Stimulated activated CD8-positive, alpha-beta memory T cell treated with anti-CD3 and anti-CD28 coated beads, Interleukin-12 subunit alpha, Interleukin-12 subunit beta, amount 100 ng/mL, for 24 hours (primary cell): ENCODE measurements around the gene ACADL.

Experiments
- DNase-seq: peaks from one replicate; pipeline ENCODE4 v3.0.0-alpha.2; 2020; ENCODE audit errors: extremely low read depth

Gene ACADL

DNA sequence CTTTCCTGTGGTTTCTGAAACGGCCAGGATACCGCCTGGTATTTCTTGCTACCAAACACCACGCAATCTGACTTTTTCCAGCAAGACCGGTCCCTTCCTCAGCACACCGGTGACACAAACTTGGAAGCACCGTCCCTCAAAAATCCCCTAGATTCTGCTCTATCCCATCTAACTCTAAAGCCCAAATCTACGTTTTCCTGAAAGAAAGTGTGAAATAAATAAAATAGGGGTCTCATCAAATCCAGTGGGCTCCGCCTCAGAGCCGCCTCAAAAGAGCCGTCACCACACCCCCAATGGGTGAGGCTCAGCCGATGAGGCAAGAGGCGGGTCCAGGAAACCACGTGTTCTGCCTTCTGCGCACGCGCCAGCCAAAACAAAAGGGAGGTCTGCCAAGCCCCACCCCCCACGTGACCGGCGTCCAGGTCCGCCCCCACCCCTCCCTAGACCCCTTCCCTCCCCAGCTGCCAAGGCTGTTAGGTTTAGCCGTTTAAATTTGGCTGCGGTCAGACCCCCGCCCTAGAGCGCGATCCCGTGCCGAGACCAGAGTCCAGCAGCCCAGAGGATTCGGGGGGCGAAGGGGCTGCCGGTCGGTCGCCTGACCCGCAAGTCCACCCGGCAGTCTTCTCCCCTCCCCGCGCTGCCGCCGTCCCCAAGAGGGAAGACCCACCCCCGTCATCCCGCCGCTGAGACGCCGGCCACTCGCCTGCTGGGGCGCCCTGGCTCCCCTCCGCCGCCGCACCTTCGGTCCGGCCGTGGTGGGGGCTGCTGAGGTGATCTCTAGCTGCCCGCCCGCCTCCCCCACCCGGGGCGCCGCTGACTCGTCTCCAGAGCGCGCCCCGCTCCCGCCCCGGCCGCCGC lies 54.6 kb downstream of the ACADL start:
- peak; percentile 93 for DNase-seq

DNA sequence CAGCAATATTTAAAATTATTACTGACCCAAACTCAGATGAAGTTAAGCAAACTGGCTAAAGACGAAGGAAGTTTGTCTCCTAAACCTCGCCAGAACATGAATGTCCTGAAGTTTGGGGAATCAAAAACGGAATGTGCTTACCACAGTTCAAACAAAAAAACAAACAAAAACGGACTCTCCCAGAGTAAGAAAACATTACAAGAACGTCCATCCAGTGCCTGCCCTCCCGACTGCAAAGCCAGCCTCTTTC lies 55.1 kb downstream of the ACADL start:
- no peak for DNase-seq

DNA sequence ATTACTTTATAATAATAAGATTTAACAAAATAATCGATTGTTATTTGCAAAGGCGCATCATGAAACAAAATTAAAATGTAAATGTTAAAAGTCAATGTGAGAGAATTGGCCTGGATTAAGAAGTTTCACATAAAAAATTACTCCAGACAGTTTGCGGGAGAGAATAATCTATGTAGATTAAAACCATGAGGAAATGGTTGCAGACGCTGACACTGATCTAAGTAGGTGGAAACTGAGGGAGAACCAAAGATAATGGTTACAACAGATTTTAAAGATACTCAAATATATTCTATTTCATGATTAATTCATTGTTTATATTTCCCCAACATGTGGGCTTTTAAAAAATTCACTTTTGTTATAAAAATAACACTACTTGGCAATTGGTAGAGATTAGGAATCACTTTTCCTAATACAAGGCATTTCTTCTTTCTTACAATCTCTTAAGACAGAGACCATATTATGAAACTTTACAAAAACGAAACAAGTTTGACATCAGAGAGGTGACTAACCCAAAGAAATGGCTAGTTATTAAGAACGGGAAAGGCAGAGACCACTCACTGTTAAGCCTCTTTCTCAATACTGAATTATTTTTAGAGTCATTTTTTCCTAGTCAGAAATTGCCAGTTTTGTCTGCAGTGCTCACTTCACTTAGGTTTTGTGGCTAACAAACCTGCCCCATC lies 55.6 kb downstream of the ACADL start:
- no peak for DNase-seq

DNA sequence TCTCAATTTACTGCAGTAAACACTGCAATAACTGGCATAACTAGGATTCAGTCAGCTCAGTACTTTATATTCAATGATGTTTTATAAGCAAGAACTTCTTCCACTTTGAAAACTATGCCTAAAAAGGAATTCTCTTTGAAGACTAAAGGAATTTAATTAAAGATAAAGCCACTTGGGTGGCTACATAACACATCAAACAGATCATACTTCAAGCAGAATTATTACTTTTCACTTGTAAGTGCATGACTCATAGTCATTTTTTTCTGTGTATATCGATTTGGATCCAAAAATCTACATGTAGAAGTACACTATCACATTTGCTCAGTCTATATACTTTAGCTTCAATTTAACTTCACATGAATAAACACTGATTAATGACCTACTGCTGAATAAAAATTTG lies 58.0 kb downstream of the ACADL start:
- DNase-seq, result no peak

GRCh38 chr2:210162466-210163124 lies 62.7 kb downstream of the ACADL start:
- no peak for DNase-seq

- DNase-seq, result no peak
Measured at GRCh38 chr2:210159059-210159458, 66.2 kb downstream of the ACADL start.

GRCh38 chr2:210158236-210158635 lies 67.0 kb downstream of the ACADL start:
- DNase-seq, result no peak

DNA sequence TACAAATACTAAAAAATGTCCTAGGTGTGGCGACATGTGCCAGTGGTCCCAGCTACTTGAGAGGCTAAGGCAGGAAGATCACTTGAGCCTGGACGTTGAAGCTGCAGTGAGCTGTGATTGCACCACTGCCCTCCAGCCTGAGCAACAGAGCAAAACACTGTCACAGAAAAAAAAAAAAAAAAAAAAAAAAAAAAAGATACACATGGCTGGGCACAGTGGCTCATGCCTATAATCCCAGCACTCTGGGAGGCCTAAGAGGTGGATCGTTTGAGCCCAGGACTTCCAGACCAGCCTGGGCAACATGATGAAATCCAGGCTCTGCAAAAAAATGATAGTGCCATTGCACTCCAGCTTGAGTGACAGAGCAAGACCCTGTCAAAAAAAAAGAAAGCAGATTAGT lies 67.7 kb downstream of the ACADL start:
- no peak for DNase-seq

DNA sequence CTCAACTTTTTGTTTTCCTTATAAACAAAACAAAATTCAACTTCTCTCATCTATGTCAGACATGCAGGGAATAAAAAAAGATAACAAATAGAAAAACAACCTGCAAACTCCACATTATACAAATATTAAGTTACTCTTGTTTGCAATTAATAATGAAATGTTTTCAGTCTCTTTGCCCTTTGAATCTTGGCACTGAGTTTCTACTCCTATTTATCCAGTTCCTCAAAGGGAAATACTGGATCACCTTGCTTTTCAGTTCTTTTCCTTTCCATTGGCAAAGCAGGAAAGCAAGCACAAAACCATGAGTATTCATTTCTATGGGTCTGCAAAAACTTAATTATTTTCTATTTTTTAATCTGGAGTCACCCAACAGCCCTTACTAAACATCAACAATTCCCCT lies 77.6 kb downstream of the ACADL start:
- no peak for DNase-seq
